ENCODE results near the gene CCDC91. TPM values are rescaled to one million over a fixed set of nuclear protein-coding genes. Genes with fewer than 3 reads are reported as not detected.

Gene CCDC91
- total RNA-seq, 1 experiment from 2014 or later, result 26.8 TPM

GRCh38 chr12:28215021-28215420, 24.8 kb downstream of the CCDC91 start:
- ChIA-PET POLR2A (ENCODE audit: low non-redundant PET) (no interaction called here), CTCF (no interaction called here)
- intact Hi-C loops (cut with micrococcal nuclease; ENCODE audit: unreplicated experiment), result no loop called here

DNA sequence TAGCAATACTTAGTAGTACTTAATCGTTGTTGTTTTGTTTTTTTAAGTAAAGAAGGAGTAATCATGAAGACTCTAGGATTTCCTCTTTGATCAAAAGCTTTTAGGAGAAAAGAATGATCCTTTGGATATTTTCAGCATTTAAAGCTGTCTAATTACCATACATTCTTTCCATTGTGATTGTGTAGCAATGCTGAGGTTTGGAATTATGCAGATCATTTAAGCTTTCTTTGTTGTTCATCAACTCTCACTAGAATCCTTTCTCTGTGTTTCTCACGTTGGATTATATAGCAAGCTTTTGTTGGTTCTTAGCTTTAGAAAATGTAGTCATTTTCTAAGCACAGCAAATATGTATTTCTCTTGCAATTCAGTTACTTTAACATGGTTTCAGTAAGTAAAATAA, 25.8 kb downstream of the CCDC91 start:
- H3K36me3 ChIP-seq (ENCODE audit: insufficient read depth, low read length, poor library complexity, severe bottlenecking), result no peaks in the 10 kb centered on the region
- H3K4me1 ChIP-seq (ENCODE audit: insufficient read depth, low read length, poor library complexity, severe bottlenecking), result no peaks in the 10 kb centered on the region
- TF ChIP-seq EZH2 (IDR thresholded peaks at IDR 0.05; ENCODE audit: borderline replicate concordance, low read depth, low read length, poor library complexity, severe bottlenecking), result no peak
- TF ChIP-seq, protein P1, sequence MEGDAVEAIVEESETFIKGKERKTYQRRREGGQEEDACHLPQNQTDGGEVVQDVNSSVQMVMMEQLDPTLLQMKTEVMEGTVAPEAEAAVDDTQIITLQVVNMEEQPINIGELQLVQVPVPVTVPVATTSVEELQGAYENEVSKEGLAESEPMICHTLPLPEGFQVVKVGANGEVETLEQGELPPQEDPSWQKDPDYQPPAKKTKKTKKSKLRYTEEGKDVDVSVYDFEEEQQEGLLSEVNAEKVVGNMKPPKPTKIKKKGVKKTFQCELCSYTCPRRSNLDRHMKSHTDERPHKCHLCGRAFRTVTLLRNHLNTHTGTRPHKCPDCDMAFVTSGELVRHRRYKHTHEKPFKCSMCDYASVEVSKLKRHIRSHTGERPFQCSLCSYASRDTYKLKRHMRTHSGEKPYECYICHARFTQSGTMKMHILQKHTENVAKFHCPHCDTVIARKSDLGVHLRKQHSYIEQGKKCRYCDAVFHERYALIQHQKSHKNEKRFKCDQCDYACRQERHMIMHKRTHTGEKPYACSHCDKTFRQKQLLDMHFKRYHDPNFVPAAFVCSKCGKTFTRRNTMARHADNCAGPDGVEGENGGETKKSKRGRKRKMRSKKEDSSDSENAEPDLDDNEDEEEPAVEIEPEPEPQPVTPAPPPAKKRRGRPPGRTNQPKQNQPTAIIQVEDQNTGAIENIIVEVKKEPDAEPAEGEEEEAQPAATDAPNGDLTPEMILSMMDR (conservative IDR thresholded peaks at IDR 0.05; ENCODE audit: low read depth, low read length), result no peak
- no TSS peak for BruUV-seq (replicated peaks)
- no peak overlapping the region for H3K4me3 ChIP-seq (ENCODE audit: low read depth, low read length, poor library complexity, severe bottlenecking)
- CTCF ChIA-PET, result no interaction called here
- no peak overlapping the region for H3K27ac ChIP-seq (ENCODE audit: low read depth, low read length, poor library complexity, severe bottlenecking)
- peaks cover 9% of the 10 kb centered on the region for H3K9me3 ChIP-seq (ENCODE audit: low read depth, low read length, poor library complexity, severe bottlenecking)
- peak; percentile 2 for DNase-seq (ENCODE audit: low spot score)
- H3K27me3 ChIP-seq (replicated peaks; ENCODE audit: insufficient read depth, low read depth, low read length, poor library complexity), result no peaks in the 10 kb centered on the region
- POLR2A ChIA-PET (ENCODE audit: low non-redundant PET), result no interaction called here
- intact Hi-C loops (cut with micrococcal nuclease; ENCODE audit: unreplicated experiment), result no loop called here

More at GRCh38 chr12:28215021-28215420, 24.8 kb downstream of the CCDC91 start:
- Histone ChIP-seq H3K9me3 (ENCODE audit: low read depth, low read length, poor library complexity, severe bottlenecking) (peaks cover 19% of the 10 kb centered on the region), H3K27me3 (replicated peaks; ENCODE audit: insufficient read depth, low read depth, low read length, poor library complexity) (no peaks in the 10 kb centered on the region), H3K4me3 (ENCODE audit: low read depth, low read length, poor library complexity, severe bottlenecking) (no peak overlapping the region), H3K4me1 (ENCODE audit: insufficient read depth, low read length, poor library complexity, severe bottlenecking) (no peaks in the 10 kb centered on the region), H3K27ac (ENCODE audit: low read depth, low read length, poor library complexity, severe bottlenecking) (no peak overlapping the region), H3K36me3 (ENCODE audit: insufficient read depth, low read length, poor library complexity, severe bottlenecking) (no peaks in the 10 kb centered on the region)
- no TSS peak for BruUV-seq (replicated peaks)
- TF ChIP-seq, protein P1 (conservative IDR thresholded peaks at IDR 0.05; ENCODE audit: low read depth, low read length), result no peak
- TF ChIP-seq EZH2 (IDR thresholded peaks at IDR 0.05; ENCODE audit: borderline replicate concordance, low read depth, low read length, poor library complexity, severe bottlenecking), result no peak
- DNase-seq (ENCODE audit: low spot score), result no peak

- DNase-seq (ENCODE audit: low spot score), result no peak
- peaks cover 7% of the 10 kb centered on the region for H3K9me3 ChIP-seq (ENCODE audit: low read depth, low read length, poor library complexity, severe bottlenecking)
- no peaks in the 10 kb centered on the region for H3K27me3 ChIP-seq (replicated peaks; ENCODE audit: insufficient read depth, low read depth, low read length, poor library complexity)
- POLR2A ChIA-PET (ENCODE audit: low non-redundant PET), result no interaction called here
- intact Hi-C loops (cut with micrococcal nuclease; ENCODE audit: unreplicated experiment), result no loop called here
- no peaks in the 10 kb centered on the region for H3K4me1 ChIP-seq (ENCODE audit: insufficient read depth, low read length, poor library complexity, severe bottlenecking)
- no peak overlapping the region for H3K4me3 ChIP-seq (ENCODE audit: low read depth, low read length, poor library complexity, severe bottlenecking)
- no TSS peak for BruUV-seq (replicated peaks)
- CTCF ChIA-PET, result no interaction called here
- no peak overlapping the region for H3K27ac ChIP-seq (ENCODE audit: low read depth, low read length, poor library complexity, severe bottlenecking)
- H3K36me3 ChIP-seq (ENCODE audit: insufficient read depth, low read length, poor library complexity, severe bottlenecking), result no peaks in the 10 kb centered on the region
- TF ChIP-seq EZH2 (IDR thresholded peaks at IDR 0.05; ENCODE audit: borderline replicate concordance, low read depth, low read length, poor library complexity, severe bottlenecking), result no peak
- TF ChIP-seq, protein P1 (conservative IDR thresholded peaks at IDR 0.05; ENCODE audit: low read depth, low read length), result no peak
Measured at GRCh38 chr12:28217805-28218204, 27.5 kb downstream of the CCDC91 start.

Data from A673 (cell line).